Measurements from ENCODE around the gene CLPTM1L.

CLPTM1L gene

GRCh38 chr5:1325191-1325741, 19.6 kb downstream of the CLPTM1L start:
- no peak for DNase-seq

GRCh38 chr5:1324719-1325190, 20.1 kb downstream of the CLPTM1L start:
- DNase-seq = no peak

- DNase-seq = no peak
Measured at GRCh38 chr5:1324301-1324700, 20.6 kb downstream of the CLPTM1L start.

GRCh38 chr5:1323803-1324173, 21.1 kb downstream of the CLPTM1L start:
- DNase-seq = no peak

DNA sequence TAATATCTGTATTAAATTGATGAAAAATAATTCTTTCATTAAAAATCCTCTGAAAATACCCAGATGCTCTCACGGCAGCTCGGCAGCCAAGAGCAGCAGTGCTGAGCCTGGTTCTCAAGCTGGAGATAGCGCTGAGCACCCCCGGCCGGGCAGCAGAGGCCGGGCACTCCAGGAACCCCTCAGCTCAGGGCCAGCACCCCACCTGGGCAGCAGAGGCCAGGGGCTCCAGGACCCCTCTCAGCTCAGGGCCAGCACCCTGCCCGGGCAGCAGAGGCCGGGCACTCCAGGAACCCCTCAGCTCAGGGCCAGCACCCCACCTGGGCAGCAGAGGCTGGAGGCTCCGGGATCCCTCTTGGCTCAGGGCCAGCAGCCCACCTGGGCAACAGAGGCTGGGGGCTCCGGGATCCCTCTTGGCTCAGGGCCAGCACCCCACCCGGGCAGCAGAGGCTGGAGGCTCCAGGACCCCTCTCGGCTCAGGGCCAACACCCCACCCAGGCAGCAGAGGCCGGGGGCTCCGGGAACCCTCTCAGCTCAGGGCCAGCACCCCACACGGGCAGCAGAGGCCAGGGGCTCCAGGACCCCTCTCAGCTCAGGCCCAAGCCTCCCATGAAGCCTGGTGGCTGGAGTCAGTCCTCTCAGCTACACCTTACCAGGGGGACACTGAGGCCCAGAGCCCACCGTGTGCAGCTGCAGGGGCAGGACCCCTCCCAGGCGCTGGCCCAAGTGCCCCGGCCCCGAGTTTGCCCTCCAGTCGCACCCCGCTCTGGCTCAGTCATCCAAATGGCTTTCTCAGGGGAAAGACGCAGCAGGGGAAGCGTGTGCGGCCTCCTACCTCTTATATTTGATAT, 21.7 kb downstream of the CLPTM1L start:
- no peak for DNase-seq

DNA sequence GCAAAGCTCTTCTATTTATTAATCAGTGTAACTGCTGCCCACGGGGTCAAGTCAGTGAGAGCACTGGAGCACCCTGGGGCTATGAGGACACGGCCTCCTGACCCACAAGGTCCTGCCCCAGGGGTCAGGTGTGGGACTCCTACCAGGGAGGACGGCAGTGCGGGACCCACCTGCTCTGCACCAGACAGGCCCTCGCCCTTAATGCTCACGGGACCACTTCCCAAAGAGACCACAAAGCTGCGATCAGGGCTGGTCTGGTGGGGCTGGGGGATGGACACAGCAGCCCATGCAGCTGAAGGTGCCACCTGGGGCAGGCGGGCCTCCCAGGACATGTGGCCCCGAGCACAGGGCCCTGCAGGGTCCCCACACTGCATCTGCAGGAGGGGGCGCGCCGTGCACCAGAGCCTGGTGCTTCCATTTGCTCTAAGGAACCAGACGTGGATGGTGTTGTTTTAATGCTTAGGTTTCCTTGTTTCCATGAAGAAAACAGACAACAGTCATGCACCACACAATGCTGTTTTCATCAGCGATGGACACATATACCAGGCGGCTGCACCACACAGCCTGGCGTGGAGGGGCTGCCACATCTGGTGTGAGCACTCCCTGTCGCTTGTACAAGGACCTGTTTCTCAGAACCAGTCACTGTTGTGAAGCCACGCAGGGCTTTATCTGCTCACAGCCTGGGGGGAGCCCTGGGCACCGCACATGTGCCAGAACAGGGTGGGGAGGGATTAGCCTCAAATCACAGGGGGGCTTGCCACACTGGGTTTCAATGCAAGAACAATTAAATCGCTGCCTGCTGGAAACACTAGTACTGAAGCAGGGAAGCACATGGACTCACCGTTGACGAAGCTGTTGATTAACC, 22.6 kb downstream of the CLPTM1L start:
- no peak for DNase-seq

DNA sequence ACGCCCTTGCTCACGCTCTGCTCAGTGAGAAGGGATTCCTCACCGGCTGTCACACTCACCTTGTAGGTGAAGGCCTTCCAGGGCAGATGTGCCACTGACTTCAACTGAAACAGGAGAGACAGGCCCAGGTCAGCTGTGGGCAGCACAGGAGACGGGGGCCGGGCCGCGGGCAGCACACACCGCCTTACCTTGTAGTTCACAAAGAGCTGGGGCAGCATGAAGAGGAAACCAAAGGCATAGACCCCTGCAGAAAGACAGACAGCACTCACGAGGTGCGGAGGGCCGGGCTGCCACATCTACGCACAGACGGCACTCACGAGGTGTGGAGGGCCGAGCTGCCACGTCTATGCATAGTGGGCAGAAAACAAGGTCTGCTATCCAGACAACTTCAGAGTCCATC, 23.3 kb downstream of the CLPTM1L start:
- DNase-seq = peak in 1 of 2 experiments; percentile 0

GRCh38 chr5:1320436-1321344, 24.2 kb downstream of the CLPTM1L start:
- no peak for DNase-seq

GRCh38 chr5:1319436-1320256, 25.3 kb downstream of the CLPTM1L start:
- no peak for DNase-seq

- DNase-seq = peak in 1 of 2 experiments; percentile 1
Measured at GRCh38 chr5:1318659-1319251, 26.1 kb downstream of the CLPTM1L start.

DNA sequence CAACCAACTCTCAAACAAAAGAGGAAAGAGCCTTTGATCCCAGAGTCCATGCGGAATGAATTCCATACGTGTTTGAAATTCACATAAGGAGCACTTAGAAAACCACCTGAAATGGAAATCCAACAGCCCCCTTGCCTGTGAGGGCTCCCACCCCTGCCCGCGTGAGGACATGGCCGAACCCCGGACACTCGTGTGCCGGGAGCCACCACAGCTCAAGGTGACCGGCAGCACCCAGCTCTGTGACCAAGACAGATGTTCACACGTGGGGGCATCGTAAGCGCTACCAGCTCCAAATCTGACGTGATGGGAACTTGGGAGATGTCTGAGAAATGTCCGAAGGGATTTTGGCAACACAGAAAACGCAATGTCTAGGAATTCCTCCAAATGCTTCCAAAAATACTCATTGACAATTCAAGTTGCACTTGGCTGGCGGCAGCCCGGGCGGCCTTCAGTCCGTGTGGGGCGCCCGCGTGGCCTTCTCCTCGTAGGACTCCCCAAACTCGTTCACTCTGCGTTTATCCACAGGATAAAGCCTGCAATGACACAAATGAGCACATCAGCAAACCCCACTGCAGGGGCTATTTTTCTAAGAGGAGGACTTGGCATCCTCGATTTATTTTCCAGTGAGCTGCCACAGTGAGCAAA, 26.9 kb downstream of the CLPTM1L start:
- DNase-seq = no peak

GRCh38 chr5:1316588-1317340, 28.1 kb downstream of the CLPTM1L start:
- no peak for DNase-seq

- peak; percentile 31 to 49 for DNase-seq
Measured at GRCh38 chr5:1315709-1316587, 29.0 kb downstream of the CLPTM1L start.

- no peak for DNase-seq
Measured at GRCh38 chr5:1315018-1315708, 29.7 kb downstream of the CLPTM1L start.

DNA sequence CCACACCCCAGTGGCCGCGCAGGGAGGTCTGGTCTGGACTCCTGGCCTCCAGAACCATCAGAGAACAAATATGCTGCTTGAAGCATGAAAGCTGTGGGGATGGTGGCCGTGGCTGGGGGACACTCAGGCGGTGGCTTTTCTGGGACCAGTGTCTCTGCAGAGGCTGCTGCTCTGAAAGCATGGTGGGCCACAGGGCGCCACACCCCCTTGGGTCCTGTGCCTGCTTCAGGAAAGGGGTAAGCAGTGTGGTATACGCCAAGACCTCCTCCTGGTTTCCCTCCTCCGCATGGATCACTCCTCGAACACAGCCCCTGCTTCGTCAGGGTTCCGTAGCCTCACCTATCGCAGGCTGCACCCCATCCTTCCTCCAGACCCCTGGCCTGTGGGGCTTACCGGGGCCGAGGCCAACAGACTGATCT, 30.3 kb downstream of the CLPTM1L start:
- no peak for DNase-seq

DNA sequence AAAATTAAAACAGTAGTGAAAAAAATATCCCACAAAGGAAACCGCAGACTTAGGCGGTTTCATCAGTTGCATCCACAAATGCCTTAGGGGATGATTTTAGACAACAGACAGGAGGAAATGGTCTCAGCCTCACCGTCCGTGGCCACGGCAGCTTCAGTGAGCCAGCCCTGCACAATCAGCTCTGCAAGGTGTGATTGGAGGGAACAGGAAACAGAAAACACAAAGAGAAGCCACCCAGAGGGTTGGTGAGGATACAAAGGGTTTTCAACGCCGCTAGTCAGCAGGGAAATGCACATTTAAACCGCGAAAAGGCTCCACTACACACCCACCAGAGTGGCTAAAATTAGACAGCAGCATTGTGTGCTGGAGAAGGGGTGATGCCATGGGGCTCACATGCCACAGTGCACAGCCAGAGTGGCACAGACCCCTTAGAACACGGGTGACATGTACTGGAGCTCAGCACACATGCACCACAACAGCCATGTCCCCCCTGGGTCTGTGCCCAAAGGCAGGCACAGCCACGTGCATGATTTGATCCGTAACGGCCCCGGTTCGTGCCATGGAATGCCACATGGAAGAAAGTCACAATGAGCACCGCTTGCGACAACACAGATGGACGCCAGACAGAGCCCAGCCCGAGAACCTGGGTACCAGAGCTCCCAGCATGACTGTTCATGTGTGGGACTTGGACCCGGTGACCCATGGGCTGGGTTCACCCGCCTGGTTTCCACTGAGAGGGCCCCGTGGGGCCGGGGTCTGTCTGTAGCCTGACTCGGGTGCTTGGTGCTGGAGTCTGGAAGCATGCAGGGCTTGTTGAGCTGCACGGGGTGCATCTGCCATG, 31.7 kb downstream of the CLPTM1L start:
- peak in 1 of 2 experiments; percentile 21 for DNase-seq

DNA sequence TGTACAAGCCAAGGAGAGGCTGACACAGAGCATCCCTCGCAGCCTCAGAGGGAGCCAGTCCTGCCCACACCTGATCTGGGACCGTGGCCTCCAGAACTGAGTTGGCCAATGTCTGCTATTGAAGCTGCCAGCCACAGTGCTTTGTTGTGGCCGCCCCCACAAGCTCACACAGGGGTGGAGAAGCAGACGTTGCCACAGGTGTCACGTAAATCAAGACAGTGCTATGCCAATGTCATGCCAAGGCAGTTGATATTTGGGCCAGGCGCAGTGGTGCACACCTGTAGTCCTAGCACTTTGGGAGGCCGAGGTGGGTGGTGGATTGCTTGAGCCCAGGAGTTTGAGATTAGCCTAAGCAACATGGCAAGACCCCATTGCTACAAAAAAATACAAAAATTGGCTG, 32.7 kb downstream of the CLPTM1L start:
- DNase-seq = peak in 1 of 2 experiments; percentile 19
